Renal pelvis (tissue), 12 donors: ENCODE data around the gene FUNDC1. TPM values are rescaled to one million over a fixed set of nuclear protein-coding genes. Genes with fewer than 3 reads are reported as not detected.
A peak's percentile ranks its signal among the peaks of the same experiment; 100 is the strongest.
"Not testable (repeated sequence)": the region's sequence is repeated elsewhere in the genome, so short reads cannot be mapped to it uniquely, and the experiment has no call there.

Experiments
- DNase-seq: peaks from one replicate; pipeline ENCODE4 v3.0.0-alpha.2; 2013
- long read RNA-seq, 16 experiments: transcript quantifications; one replicate each; lab custom pipeline, GENCODE V29; 2026
- polyA plus RNA-seq, 3 donors: library from polyadenylated mRNA; unstranded; fragments of 120-200 nt; gene quantifications; one replicate each; pipeline ENCODE4 v1.2.1, GENCODE V29; 2013; ENCODE audit not compliant: insufficient read length in 3 of 3

FUNDC1 gene
- polyA plus RNA-seq: 10 to 100 TPM; 23.8 to 28.8 (median 28.7) TPM
- long read RNA-seq, donor 1, transcript FUNDC1-201 (5 exons, 1,196 nt): major isoform, 17 of 19 reads
- long read RNA-seq, donor 1, partial matches to known transcripts: 0 of 19 reads
- long read RNA-seq, donor 1, other reads (novel, unspliced or antisense): 0 of 19 reads
- long read RNA-seq, donor 2, transcript FUNDC1-201 (5 exons, 1,196 nt): major isoform, 30 of 34 reads
- long read RNA-seq, donor 2, partial matches to known transcripts: 0 of 34 reads
- long read RNA-seq, donor 2, other reads (novel, unspliced or antisense): 0 of 34 reads
- long read RNA-seq, donor 3, transcript FUNDC1-201 (5 exons, 1,196 nt): major isoform, 13 of 21 reads
- long read RNA-seq, donor 3, partial matches to known transcripts: 5 of 21 reads
- long read RNA-seq, donor 3, other reads (novel, unspliced or antisense): 0 of 21 reads
- long read RNA-seq, donor 4, transcript FUNDC1-201 (5 exons, 1,196 nt): major isoform, 30 of 32 reads
- long read RNA-seq, donor 4, partial matches to known transcripts: 0 of 32 reads
- long read RNA-seq, donor 4, other reads (novel, unspliced or antisense): 0 of 32 reads
- long read RNA-seq, donor 5, transcript FUNDC1-201 (5 exons, 1,196 nt): major isoform, 6 of 9 reads
- long read RNA-seq, donor 5, partial matches to known transcripts: 0 of 9 reads
- long read RNA-seq, donor 5, other reads (novel, unspliced or antisense): 0 of 9 reads
- long read RNA-seq, donor 6, transcript FUNDC1-201 (5 exons, 1,196 nt): major isoform, 11 of 14 reads
- long read RNA-seq, donor 6, partial matches to known transcripts: 0 of 14 reads
- long read RNA-seq, donor 6, other reads (novel, unspliced or antisense): 0 of 14 reads
- long read RNA-seq, donor 7, transcript FUNDC1-202 (4 exons, 1,069 nt): minor isoform, 5 of 28 reads
- long read RNA-seq, donor 7, transcript FUNDC1-201 (5 exons, 1,196 nt): major isoform, 23 of 28 reads
- long read RNA-seq, donor 7, partial matches to known transcripts: 0 of 28 reads
- long read RNA-seq, donor 7, other reads (novel, unspliced or antisense): 0 of 28 reads
- long read RNA-seq, donor 8, partial matches to known transcripts: 0 of 6 reads
- long read RNA-seq, donor 8, other reads (novel, unspliced or antisense): 0 of 6 reads
- long read RNA-seq, donor 9, transcript FUNDC1-201 (5 exons, 1,196 nt): major isoform, 20 of 25 reads
- long read RNA-seq, donor 9, transcript FUNDC1-202 (4 exons, 1,069 nt): minor isoform, 5 of 25 reads
- long read RNA-seq, donor 9, partial matches to known transcripts: 0 of 25 reads
- long read RNA-seq, donor 9, other reads (novel, unspliced or antisense): 0 of 25 reads
- long read RNA-seq, donor 10, transcript FUNDC1-201 (5 exons, 1,196 nt): major isoform, 12 of 15 reads
- long read RNA-seq, donor 10, partial matches to known transcripts: 0 of 15 reads
- long read RNA-seq, donor 10, other reads (novel, unspliced or antisense): 0 of 15 reads
- long read RNA-seq, donor 11, transcript FUNDC1-201 (5 exons, 1,196 nt): major isoform, 15 of 21 reads
- long read RNA-seq, donor 11, transcript FUNDC1-202 (4 exons, 1,069 nt): minor isoform, 6 of 21 reads
- long read RNA-seq, donor 11, partial matches to known transcripts: 0 of 21 reads
- long read RNA-seq, donor 11, other reads (novel, unspliced or antisense): 0 of 21 reads
- long read RNA-seq, donor 12, transcript FUNDC1-202 (4 exons, 1,069 nt): minor isoform, 5 of 34 reads
- long read RNA-seq, donor 12, transcript FUNDC1-201 (5 exons, 1,196 nt): major isoform, 29 of 34 reads
- long read RNA-seq, donor 12, partial matches to known transcripts: 0 of 34 reads
- long read RNA-seq, donor 12, other reads (novel, unspliced or antisense): 0 of 34 reads
- long read RNA-seq, donor 13, transcript FUNDC1-201 (5 exons, 1,196 nt): major isoform, 6 of 9 reads
- long read RNA-seq, donor 13, partial matches to known transcripts: 0 of 9 reads
- long read RNA-seq, donor 13, other reads (novel, unspliced or antisense): 0 of 9 reads
- long read RNA-seq, donor 14, transcript FUNDC1-201 (5 exons, 1,196 nt): major isoform, 17 of 48 reads
- long read RNA-seq, donor 14, partial matches to known transcripts: 27 of 48 reads
- long read RNA-seq, donor 14, other reads (novel, unspliced or antisense): 0 of 48 reads
- long read RNA-seq, donor 15, transcript FUNDC1-201 (5 exons, 1,196 nt): major isoform, 15 of 18 reads
- long read RNA-seq, donor 15, partial matches to known transcripts: 0 of 18 reads
- long read RNA-seq, donor 15, other reads (novel, unspliced or antisense): 0 of 18 reads
- long read RNA-seq, donor 16, transcript FUNDC1-201 (5 exons, 1,196 nt): major isoform, 16 of 19 reads
- long read RNA-seq, donor 16, partial matches to known transcripts: 0 of 19 reads
- long read RNA-seq, donor 16, other reads (novel, unspliced or antisense): 0 of 19 reads

- peak; percentile 97 for DNase-seq
Measured at GRCh38 chrX:44542567-44543325, at the start of gene FUNDC1. FUNDC1 (minus strand) TSS chrX:44542859; CDS start chrX:44542832, 27 bp downstream.

- DNase-seq: no peak
Measured at GRCh38 chrX:44585866-44586265, 43.2 kb upstream of the FUNDC1 start.

- no peak for DNase-seq
Measured at GRCh38 chrX:44580466-44580865, 37.8 kb upstream of the FUNDC1 start.

- no peak for DNase-seq
Measured at GRCh38 chrX:44572340-44572938, 29.8 kb upstream of the FUNDC1 start.

DNA sequence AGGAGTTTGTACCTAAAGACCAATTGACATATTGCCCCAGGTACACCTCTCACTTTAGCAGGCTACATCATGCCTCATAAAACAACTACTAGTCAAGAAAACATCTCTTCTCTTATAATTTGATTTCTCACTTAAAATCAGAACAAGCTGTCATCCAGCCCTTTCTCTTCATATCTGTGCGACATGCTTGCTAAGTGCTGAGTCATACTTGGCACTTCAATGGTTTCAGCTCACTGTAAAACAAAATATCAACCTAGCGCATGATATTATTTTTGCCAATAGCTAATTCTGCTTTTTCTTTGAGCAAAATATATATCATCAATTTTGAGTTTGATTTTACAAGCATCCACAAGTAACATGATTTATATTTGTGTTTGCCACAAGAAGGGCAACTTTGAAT lies 27.9 kb upstream of the FUNDC1 start:
- DNase-seq: no peak

DNA sequence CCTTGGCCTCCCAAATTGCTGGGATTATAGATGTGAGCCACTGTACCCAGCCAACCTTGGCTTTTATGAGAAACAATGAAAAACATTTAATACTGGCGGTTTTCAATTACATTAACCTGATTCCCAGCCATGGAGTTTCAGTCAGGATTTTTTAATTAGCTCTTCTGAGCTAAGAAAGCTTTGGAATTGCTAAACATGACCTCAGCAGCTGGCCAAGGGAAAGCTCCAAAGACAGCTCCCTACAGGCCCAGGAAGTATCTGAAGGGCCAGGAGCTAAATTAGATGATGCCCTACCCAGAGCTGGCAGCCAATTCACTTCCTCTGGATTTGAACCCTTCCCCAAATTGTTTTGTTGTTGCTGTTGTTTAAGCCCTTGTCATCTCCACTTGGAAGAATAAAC lies 26.5 kb upstream of the FUNDC1 start:
- DNase-seq: no peak

GRCh38 chrX:44568196-44568595 lies 25.5 kb upstream of the FUNDC1 start:
- no peak for DNase-seq

DNA sequence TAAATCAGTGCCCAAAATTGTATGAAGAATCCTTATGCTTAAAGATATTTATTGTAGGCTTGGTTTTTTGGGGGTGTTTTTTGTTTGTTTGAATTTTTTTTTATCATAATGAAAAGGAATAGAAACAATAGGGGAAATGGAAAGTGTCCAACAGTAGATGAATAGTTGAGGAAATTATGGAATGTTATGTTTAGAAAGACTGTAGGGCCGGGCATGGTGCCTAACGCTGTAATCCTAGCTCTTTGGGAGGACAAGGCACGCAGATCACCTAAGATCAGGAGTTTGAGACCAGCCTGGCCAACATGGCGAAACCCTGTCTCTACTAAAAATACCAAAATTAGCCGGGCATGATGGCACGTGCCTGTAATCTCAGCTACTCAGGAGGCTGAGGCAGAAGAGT lies 19.2 kb upstream of the FUNDC1 start:
- DNase-seq: not testable (repeated sequence)

- no peak for DNase-seq
Measured at GRCh38 chrX:44550563-44550962, 7.9 kb upstream of the FUNDC1 start.

- not testable (repeated sequence) for DNase-seq
Measured at GRCh38 chrX:44545454-44545853, 2.8 kb upstream of the FUNDC1 start.

DNA sequence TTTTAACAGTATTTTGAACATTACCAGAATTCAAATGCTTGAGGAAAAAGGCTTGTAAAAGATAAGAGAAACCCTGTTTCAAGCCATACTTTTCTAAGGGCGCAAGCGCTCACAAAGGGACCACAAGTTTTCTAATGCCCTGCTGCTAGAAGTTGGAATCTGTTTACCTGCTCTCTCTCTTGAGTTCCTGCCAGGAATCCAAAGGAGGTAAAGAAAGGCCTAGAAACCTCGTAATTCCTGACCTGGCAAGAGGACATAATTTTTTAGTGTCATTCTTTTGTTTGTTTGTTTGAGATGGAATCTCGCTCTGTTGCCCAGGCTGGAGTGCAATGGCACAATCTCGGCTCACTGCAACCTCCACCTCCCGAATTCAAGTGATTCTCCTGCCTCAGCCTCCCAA lies 1.4 kb upstream of the FUNDC1 start:
- DNase-seq: no peak

DNA sequence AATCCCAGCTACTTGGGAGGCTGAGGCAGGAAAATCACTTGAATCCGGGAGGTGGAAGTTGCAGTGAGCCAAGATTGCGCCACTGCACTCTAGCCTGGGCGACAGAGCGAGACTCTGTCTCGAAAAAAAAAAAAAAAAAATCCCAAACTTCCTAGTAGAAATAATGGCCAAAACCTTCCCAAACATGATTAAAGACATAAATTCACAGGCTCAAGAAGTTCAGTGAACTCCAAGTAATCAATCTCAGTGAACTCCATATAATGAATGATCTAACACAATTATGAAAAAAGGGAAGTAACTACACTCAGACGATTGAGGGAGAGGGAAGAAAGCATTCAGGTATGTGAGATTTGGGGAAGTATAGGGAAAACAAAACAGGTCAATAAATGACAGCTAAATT lies 6.5 kb downstream of the FUNDC1 start:
- DNase-seq: no peak

DNA sequence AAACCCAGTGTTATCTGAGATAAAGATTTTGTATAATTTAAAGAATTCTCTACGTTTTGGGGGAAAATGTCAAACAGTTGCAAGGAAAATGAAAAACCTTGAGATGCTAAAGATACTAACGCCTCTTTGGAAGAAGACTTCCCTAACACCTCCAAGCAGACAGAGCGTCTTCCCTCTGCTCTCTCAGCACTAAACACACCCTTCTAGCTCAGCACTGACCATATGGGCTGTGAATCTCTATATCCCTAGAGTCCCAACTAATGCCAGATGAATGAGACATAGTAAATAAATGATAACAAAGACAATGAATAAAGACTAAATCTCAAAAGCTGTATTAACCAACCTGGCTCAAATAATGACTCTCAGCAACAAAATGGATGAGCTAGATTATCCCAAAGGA lies 13.3 kb downstream of the FUNDC1 start:
- DNase-seq: no peak

- no peak for DNase-seq
Measured at GRCh38 chrX:44514272-44514671, 28.4 kb downstream of the FUNDC1 start.

GRCh38 chrX:44507292-44507691 lies 35.4 kb downstream of the FUNDC1 start:
- no peak for DNase-seq

DNA sequence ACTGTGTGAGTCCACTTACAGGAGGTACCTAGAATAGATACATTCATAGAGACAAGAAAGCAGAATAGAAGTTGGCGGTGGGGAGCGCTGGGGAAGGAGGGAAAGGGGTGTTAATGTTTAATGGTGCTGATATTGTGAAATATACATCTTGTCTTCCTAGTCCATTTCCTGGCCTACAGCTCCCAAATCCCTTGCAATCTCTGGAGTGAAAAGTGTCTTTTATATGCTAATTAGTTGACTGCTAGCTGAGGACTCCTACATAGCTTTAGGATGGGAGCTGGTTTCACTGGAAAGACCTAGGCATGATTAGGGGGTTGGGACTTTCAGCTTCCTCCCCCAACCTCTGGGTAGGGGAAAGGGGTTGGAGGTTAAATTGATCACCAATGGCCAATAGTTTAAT lies 36.0 kb downstream of the FUNDC1 start:
- no peak for DNase-seq

GRCh38 chrX:44503560-44503959 lies 39.1 kb downstream of the FUNDC1 start:
- no peak for DNase-seq

GRCh38 chrX:44495091-44495490 lies 47.6 kb downstream of the FUNDC1 start:
- no peak for DNase-seq
